ENCODE data around the gene RAPGEF1.

RAPGEF1 gene

GRCh38 chr9:131594906-131595665, 144.8 kb downstream of the RAPGEF1 start:
- TF ChIP-seq CTCF (IDR thresholded peaks at IDR 0.05; ENCODE audit: low read depth, low read length, missing control alignments): no peak
- no peak overlapping the region for H3K4me3 ChIP-seq (ENCODE audit: low read depth, low read length)
- in situ Hi-C loops (cut with HindIII; ENCODE audit: low sequenced_read_pairs): no loop called here
- no peak for DNase-seq (ENCODE audit: low read depth)

GRCh38 chr9:131593936-131594665, 145.8 kb downstream of the RAPGEF1 start:
- in situ Hi-C loops (cut with HindIII; ENCODE audit: low sequenced_read_pairs): no loop called here
- no peak for DNase-seq (ENCODE audit: low read depth)
- no peak for TF ChIP-seq CTCF (IDR thresholded peaks at IDR 0.05; ENCODE audit: low read depth, low read length, missing control alignments)
- H3K4me3 ChIP-seq (ENCODE audit: low read depth, low read length): no peak overlapping the region

- in situ Hi-C loops (cut with HindIII; ENCODE audit: low sequenced_read_pairs): no loop called here
- no peak for DNase-seq (ENCODE audit: low read depth)
Measured at GRCh38 chr9:131593091-131593820, 146.6 kb downstream of the RAPGEF1 start.

GRCh38 chr9:131591845-131592208, 148.0 kb downstream of the RAPGEF1 start:
- no peak overlapping the region for H3K4me3 ChIP-seq (ENCODE audit: low read depth, low read length)
- no peak for DNase-seq (ENCODE audit: low read depth)
- in situ Hi-C loops (cut with HindIII; ENCODE audit: low sequenced_read_pairs): no loop called here
- TF ChIP-seq CTCF (IDR thresholded peaks at IDR 0.05; ENCODE audit: low read depth, low read length, missing control alignments): no peak

More at GRCh38 chr9:131593091-131593820, 146.6 kb downstream of the RAPGEF1 start:
- TF ChIP-seq CTCF (IDR thresholded peaks at IDR 0.05; ENCODE audit: low read depth, low read length, missing control alignments): no peak
- H3K4me3 ChIP-seq (ENCODE audit: low read depth, low read length): no peak overlapping the region

- peak; percentile 47 for DNase-seq (ENCODE audit: low read depth)
- no peak overlapping the region for H3K4me3 ChIP-seq (ENCODE audit: low read depth, low read length)
- in situ Hi-C loops (cut with HindIII; ENCODE audit: low sequenced_read_pairs): no loop called here
- peak; percentile 85 for TF ChIP-seq CTCF (IDR thresholded peaks at IDR 0.05; ENCODE audit: low read depth, low read length, missing control alignments)
Measured at GRCh38 chr9:131590907-131591844, 148.7 kb downstream of the RAPGEF1 start.

All from astrocyte of the cerebellum (primary cell).